ENCODE results near the gene STK35. TPM values are rescaled to one million over a fixed set of nuclear protein-coding genes. Genes with fewer than 3 reads are reported as not detected.

STK35 gene
- total and polyA plus RNA-seq, 7 donors, result 4.8 to 16.8 (median 13.6) TPM

- WGBS, 2 donors, result 64 to 67% methylated on average over 5 of the region's 5 CpGs
- no peaks in the 10 kb centered on the region for H3K36me3 ChIP-seq
- no peak overlapping the region for H3K4me3 ChIP-seq
- H3K27ac ChIP-seq, result no peak overlapping the region
- TF ChIP-seq POLR2AphosphoS5 (IDR thresholded peaks at IDR 0.05) (no peak), EP300 (IDR thresholded peaks at IDR 0.05) (no peak), POLR2A (IDR thresholded peaks at IDR 0.05) (no peak)
- TF ChIP-seq, protein P1, sequence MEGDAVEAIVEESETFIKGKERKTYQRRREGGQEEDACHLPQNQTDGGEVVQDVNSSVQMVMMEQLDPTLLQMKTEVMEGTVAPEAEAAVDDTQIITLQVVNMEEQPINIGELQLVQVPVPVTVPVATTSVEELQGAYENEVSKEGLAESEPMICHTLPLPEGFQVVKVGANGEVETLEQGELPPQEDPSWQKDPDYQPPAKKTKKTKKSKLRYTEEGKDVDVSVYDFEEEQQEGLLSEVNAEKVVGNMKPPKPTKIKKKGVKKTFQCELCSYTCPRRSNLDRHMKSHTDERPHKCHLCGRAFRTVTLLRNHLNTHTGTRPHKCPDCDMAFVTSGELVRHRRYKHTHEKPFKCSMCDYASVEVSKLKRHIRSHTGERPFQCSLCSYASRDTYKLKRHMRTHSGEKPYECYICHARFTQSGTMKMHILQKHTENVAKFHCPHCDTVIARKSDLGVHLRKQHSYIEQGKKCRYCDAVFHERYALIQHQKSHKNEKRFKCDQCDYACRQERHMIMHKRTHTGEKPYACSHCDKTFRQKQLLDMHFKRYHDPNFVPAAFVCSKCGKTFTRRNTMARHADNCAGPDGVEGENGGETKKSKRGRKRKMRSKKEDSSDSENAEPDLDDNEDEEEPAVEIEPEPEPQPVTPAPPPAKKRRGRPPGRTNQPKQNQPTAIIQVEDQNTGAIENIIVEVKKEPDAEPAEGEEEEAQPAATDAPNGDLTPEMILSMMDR (IDR thresholded peaks at IDR 0.05), result no peak
- intact Hi-C loops (cut with DNase I), result loop anchor here (5.0 kb wide), 1 partner anchor 83 kb away; no protein-coding TSS in a partner anchor
- H3K4me1 ChIP-seq, result no peaks in the 10 kb centered on the region
- DNase-seq, result no peak
- H3K9me3 ChIP-seq, result no peaks in the 10 kb centered on the region
- H3K27me3 ChIP-seq, result peaks cover 3 to 40% (median 7%) of the 10 kb centered on the region in 3 donors
Measured at GRCh38 chr20:2089447-2089846, 12.2 kb upstream of the STK35 start.

GRCh38 chr20:2093159-2093781 lies 8.4 kb upstream of the STK35 start:
- WGBS, 2 donors, result 33 to 57% methylated on average over 4 of the region's 4 CpGs
- no peak for TF ChIP-seq POLR2AphosphoS5 (IDR thresholded peaks at IDR 0.05)
- no peak for TF ChIP-seq POLR2A (IDR thresholded peaks at IDR 0.05)
- TF ChIP-seq, protein P1 (IDR thresholded peaks at IDR 0.05), result no peak
- TF ChIP-seq EP300 (IDR thresholded peaks at IDR 0.05), result no peak
- Histone ChIP-seq H3K36me3 (no peaks in the 10 kb centered on the region), H3K4me1 (no peaks in the 10 kb centered on the region), H3K9me3 (no peaks in the 10 kb centered on the region), H3K27ac (no peak overlapping the region), H3K27me3 (peaks cover 3 to 51% (median 12%) of the 10 kb centered on the region in 3 donors), H3K4me3 (no peak overlapping the region)
- DNase-seq, result no peak
- intact Hi-C loops (cut with DNase I), result no loop called here

- H3K36me3 ChIP-seq, result no peaks in the 10 kb centered on the region
- H3K4me3 ChIP-seq, result no peak overlapping the region
- H3K27ac ChIP-seq, result no peak overlapping the region
- no peaks in the 10 kb centered on the region for H3K4me1 ChIP-seq
- no peaks in the 10 kb centered on the region for H3K9me3 ChIP-seq
- intact Hi-C loops (cut with DNase I), result no loop called here
- WGBS, 2 donors, result 38 to 49% methylated on average over 8 of the region's 8 CpGs
- TF ChIP-seq POLR2A (IDR thresholded peaks at IDR 0.05) (no peak), POLR2AphosphoS5 (IDR thresholded peaks at IDR 0.05) (no peak), EP300 (IDR thresholded peaks at IDR 0.05) (no peak)
- TF ChIP-seq, protein P1 (IDR thresholded peaks at IDR 0.05), result no peak
- H3K27me3 ChIP-seq, result peaks cover 3 to 49% (median 12%) of the 10 kb centered on the region in 3 donors
- no peak for DNase-seq
Measured at GRCh38 chr20:2093883-2094282, 7.7 kb upstream of the STK35 start.

DNA sequence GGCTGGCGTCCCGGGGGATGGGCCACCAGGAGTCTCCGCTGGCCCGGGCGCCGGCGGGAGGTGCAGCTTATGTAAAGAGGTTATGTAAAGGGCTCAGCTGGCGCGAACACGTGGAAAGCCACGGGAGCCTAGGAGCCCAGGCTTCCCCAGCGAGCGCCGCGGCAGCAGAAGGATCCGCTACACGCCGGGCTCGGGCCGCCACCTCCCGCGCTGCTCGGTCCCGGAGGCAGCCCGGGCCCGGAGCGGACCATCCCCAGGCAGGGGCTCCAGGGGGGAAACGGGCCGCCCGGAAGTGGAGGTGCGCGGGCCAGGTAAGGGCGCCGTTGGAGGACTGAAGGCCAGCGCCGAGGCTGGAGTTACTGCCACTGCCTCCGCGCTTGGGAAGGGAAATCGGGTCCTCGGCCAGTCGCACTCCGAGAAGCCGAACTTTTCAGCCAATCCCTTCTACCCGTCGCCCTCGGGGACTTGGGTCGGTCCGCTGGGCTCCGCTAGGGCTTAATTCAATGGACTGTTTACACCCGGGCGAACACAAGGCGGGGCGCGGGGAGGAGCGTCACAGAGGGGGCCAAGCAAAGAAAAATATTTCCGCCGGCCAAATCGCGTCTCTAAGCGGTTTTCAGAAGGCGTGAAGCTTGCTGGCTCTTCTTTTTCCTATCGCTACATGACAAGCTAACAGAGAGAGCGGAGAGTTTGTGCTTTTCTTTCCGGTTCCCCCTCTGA lies 398 bp downstream of the STK35 start:
- peak overlapping the region; percentile 94 to 98 (median 98) for H3K27ac ChIP-seq
- no peaks in the 10 kb centered on the region for H3K27me3 ChIP-seq
- peak in 3 of 4 donors; percentile 3 to 66 (median 64) for TF ChIP-seq POLR2AphosphoS5 (IDR thresholded peaks at IDR 0.05)
- TF ChIP-seq EP300 (IDR thresholded peaks at IDR 0.05), result peak in 1 of 4 donors; percentile 4
- TF ChIP-seq, protein P1 (IDR thresholded peaks at IDR 0.05), result peak in 1 of 4 experiments; percentile 21
- no peak for TF ChIP-seq POLR2A (IDR thresholded peaks at IDR 0.05)
- peaks cover 3 to 45% (median 38%) of the 10 kb centered on the region in 4 donors for H3K4me1 ChIP-seq
- H3K36me3 ChIP-seq, result peaks cover 0 to 6% (median 0%) of the 10 kb centered on the region in 4 donors
- WGBS, 2 donors, result 0% methylated on average over 64 of the region's 64 CpGs
- intact Hi-C loops (cut with DNase I), result loop anchor here (5.0 to 10.0 kb wide), 8 partner anchors 40 to 550 kb away; partner anchors contain the start of genes NOP56, SIRPA and SNRPB
- no peaks in the 10 kb centered on the region for H3K9me3 ChIP-seq
- H3K4me3 ChIP-seq, result peak overlapping the region; percentile 70 to 86 (median 83)
- DNase-seq, result peak; percentile 95
